Endothelial cell of umbilical vein (primary cell): Measurements from ENCODE around the gene FNDC3A. TPM values are rescaled to one million over a fixed set of nuclear protein-coding genes. Genes with fewer than 3 reads are reported as not detected.

Source experiments
- BruUV-seq: library from RNA; stranded (reverse); fragments of 400-500 nt; replicated peaks from 2 replicates; lab custom pipeline; 2021; lab: Mats Ljungman, UMichigan
- CTCF ChIA-PET: fragments of 300-600, 350-600 bp; sonication (Branson Sonifier 250); formaldehyde crosslinking; loops from one replicate; lab custom pipeline; 2021; ENCODE audit warnings: antibody characterized with exemption, inconsistent platforms; lab: Charles Lee
- POLR2A ChIA-PET: fragments of 300-600, 350-600 bp; sonication (Branson Sonifier 250); formaldehyde crosslinking; loops from one replicate; lab custom pipeline; 2021; ENCODE audit warnings: antibody characterized with exemption, inconsistent platforms; lab: Charles Lee
- DNase-seq: peaks from one replicate; pipeline ENCODE4 v3.0.0-alpha.2; 2011; ENCODE audit warnings: low read depth, low spot score
- FAIRE-seq: peaks from 2 replicates; lab custom pipeline; 2011; peaks lifted over from hg19 to GRCh38; lab: Jason Lieb, UNC
- H2AFZ ChIP-seq: 2 replicates; pipeline ENCODE4 v1.6.0; 2012; ENCODE audit warnings: low read depth, low read length, control low read depth, inconsistent platforms
- H3K27ac ChIP-seq: 2 replicates; pipeline ENCODE4 v1.5.1; 2011; ENCODE audit warnings: low read depth, mild to moderate bottlenecking, control low read depth, low read length, moderate library complexity; ENCODE audit not compliant: insufficient read depth
- H3K27me3 ChIP-seq, 2 experiments: 2 replicates each; pipeline versions ENCODE4 v1.6.0 to v1.6.1; 2011; ENCODE audit warnings: low read length in 2 of 2, mixed read lengths in 1 of 2; ENCODE audit not compliant: control insufficient read depth in 2 of 2, insufficient read depth in 2 of 2
- H3K36me3 ChIP-seq, 2 experiments: 2 replicates in 1 of 2; 3 replicates in 1 of 2; pipeline ENCODE4 v1.5.1; 2011; ENCODE audit warnings: low read length in 2 of 2, mild to moderate bottlenecking in 1 of 2, moderate library complexity in 1 of 2; ENCODE audit not compliant: control insufficient read depth in 2 of 2, insufficient read depth in 2 of 2; ENCODE audit errors: extremely low read depth in 1 of 2
- H3K4me1 ChIP-seq: 3 replicates; pipeline ENCODE4 v1.5.1; 2011; ENCODE audit warnings: mild to moderate bottlenecking, low read length; ENCODE audit not compliant: control insufficient read depth, insufficient read depth; ENCODE audit errors: extremely low read depth
- H3K4me2 ChIP-seq: 2 replicates; pipeline ENCODE4 v1.6.1; 2011; ENCODE audit warnings: low read length, control low read depth, mixed read lengths; ENCODE audit not compliant: insufficient read depth
- H3K4me3 ChIP-seq, 3 experiments: fragments of 200-600 bp in 1 of 3; sonication (generic), shearing (Covaris generic) in 1 of 3; replicated peaks in 1 of 3; 2 replicates each; pipeline ENCODE4 v1.5.1; 2011 to 2016; ENCODE audit warnings: control low read depth in 3 of 3, low read length in 3 of 3, mild to moderate bottlenecking in 2 of 3, inconsistent platforms in 1 of 3, low read depth in 1 of 3, moderate library complexity in 1 of 3; ENCODE audit not compliant: insufficient read depth in 1 of 3
- H3K79me2 ChIP-seq: 2 replicates; pipeline ENCODE4 v1.6.0; 2012; ENCODE audit warnings: low read length, inconsistent platforms; ENCODE audit not compliant: control insufficient read depth, insufficient read depth
- H3K9ac ChIP-seq: replicated peaks from 2 replicates; pipeline ENCODE3; 2011; ENCODE audit warnings: low read length, control low read depth; ENCODE audit not compliant: insufficient read depth; ENCODE audit errors: extremely low read depth
- H3K9me1 ChIP-seq: replicated peaks from 3 replicates; pipeline ENCODE4 v1.6.0; 2011; ENCODE audit warnings: mild to moderate bottlenecking, low read length; ENCODE audit not compliant: control insufficient read depth, insufficient read depth; ENCODE audit errors: extremely low read depth
- H3K9me3 ChIP-seq: replicated peaks from 2 replicates; pipeline ENCODE4 v1.5.1; 2012; ENCODE audit warnings: low read length, inconsistent platforms; ENCODE audit not compliant: control insufficient read depth, insufficient read depth
- H4K20me1 ChIP-seq: replicated peaks from 2 replicates; pipeline ENCODE3; 2011; ENCODE audit warnings: mild to moderate bottlenecking, low read length; ENCODE audit not compliant: control insufficient read depth, insufficient read depth; ENCODE audit errors: extremely low read depth
- EZH2 ChIP-seq: IDR thresholded peaks from 2 replicates; pipeline ENCODE4 v1.6.1; 2012; ENCODE audit warnings: borderline replicate concordance, low read depth, mild to moderate bottlenecking, moderate library complexity, low read length, inconsistent platforms; ENCODE audit not compliant: severe bottlenecking
- FOS ChIP-seq: IDR thresholded peaks from 2 replicates; pipeline ENCODE4 v1.6.1; 2011; ENCODE audit warnings: mild to moderate bottlenecking, low read length, moderate library complexity, borderline replicate concordance; ENCODE audit not compliant: insufficient read depth
- GATA2 ChIP-seq: IDR thresholded peaks from 2 replicates; pipeline ENCODE4 v1.7.0; 2011; ENCODE audit warnings: low read depth, mild to moderate bottlenecking, moderate library complexity, mixed read lengths, low read length; ENCODE audit not compliant: insufficient read length, insufficient read depth
- JUN ChIP-seq: IDR thresholded peaks from 2 replicates; pipeline ENCODE4 v1.6.1; 2011; ENCODE audit warnings: borderline replicate concordance, low read depth; ENCODE audit not compliant: insufficient read length, insufficient read depth
- MYC ChIP-seq: IDR thresholded peaks from one replicate; pipeline ENCODE4 v1.6.1; 2011; ENCODE audit warnings: mild to moderate bottlenecking, low read depth, low read length
- POLR2A ChIP-seq: IDR thresholded peaks from 2 replicates; pipeline ENCODE4 v1.6.1; 2012; ENCODE audit warnings: low read depth, mild to moderate bottlenecking, control low read depth, low read length
- POLR2AphosphoS5 ChIP-seq: IDR thresholded peaks from 2 replicates; pipeline ENCODE4 v1.6.1; 2012; ENCODE audit warnings: low read depth, mild to moderate bottlenecking, control low read depth, low read length, moderate library complexity; ENCODE audit not compliant: insufficient read depth
- dilution Hi-C: fragments of 300-500 bp; cut with MboI; formaldehyde crosslinking; loops from one replicate; pipeline ENCODE4 v1.15.0; 2019; ENCODE audit warnings: low sequenced_read_pairs; ENCODE audit not compliant: extremely low pct_ligation_motif_present
- intact Hi-C: fragments of 100-400 bp; cut with micrococcal nuclease; formaldehyde crosslinking; loops from one replicate; pipeline ENCODE4 v1.10.0; 2022
- polyA plus RNA-seq, 4 experiments: library from polyadenylated mRNA; depleted of rRNA in 3 of 4; stranded (reverse) in 3 of 4; unstranded in 1 of 4; fragments of >200 nt; gene quantifications; 2 replicates each; pipeline versions ENCODE4 v1.2.1 to v1.2.3, GENCODE V29; 2011 to 2012; ENCODE audit warnings: missing spikeins in 1 of 4
- total RNA-seq: library from RNA; stranded (reverse); gene quantifications from 2 replicates; pipeline ENCODE4 v1.2.3, GENCODE V29; 2021
- TF ChIP-seq, protein P1 (sequence below): IDR thresholded peaks from 2 replicates; pipeline ENCODE4 v1.6.1; 2011; ENCODE audit not compliant: insufficient read depth, insufficient read length
- TF ChIP-seq, protein P2 (sequence below), 2 donors: IDR thresholded peaks; 1 replicate in 1 of 2; 2 replicates in 1 of 2; pipeline ENCODE4 v1.5.1; 2011; ENCODE audit warnings: low read length in 2 of 2, mild to moderate bottlenecking in 2 of 2, moderate library complexity in 2 of 2, control low read depth in 1 of 2, inconsistent platforms in 1 of 2, low read depth in 1 of 2; ENCODE audit not compliant: insufficient read depth in 1 of 2; ENCODE audit errors: extremely low read depth in 1 of 2

The FNDC3A gene
- total and polyA plus RNA-seq, 2 donors (not counting 3 experiments of a cell fraction or from before 2014, with no cell fraction given), result 26.3 to 50.8 TPM

DNA sequence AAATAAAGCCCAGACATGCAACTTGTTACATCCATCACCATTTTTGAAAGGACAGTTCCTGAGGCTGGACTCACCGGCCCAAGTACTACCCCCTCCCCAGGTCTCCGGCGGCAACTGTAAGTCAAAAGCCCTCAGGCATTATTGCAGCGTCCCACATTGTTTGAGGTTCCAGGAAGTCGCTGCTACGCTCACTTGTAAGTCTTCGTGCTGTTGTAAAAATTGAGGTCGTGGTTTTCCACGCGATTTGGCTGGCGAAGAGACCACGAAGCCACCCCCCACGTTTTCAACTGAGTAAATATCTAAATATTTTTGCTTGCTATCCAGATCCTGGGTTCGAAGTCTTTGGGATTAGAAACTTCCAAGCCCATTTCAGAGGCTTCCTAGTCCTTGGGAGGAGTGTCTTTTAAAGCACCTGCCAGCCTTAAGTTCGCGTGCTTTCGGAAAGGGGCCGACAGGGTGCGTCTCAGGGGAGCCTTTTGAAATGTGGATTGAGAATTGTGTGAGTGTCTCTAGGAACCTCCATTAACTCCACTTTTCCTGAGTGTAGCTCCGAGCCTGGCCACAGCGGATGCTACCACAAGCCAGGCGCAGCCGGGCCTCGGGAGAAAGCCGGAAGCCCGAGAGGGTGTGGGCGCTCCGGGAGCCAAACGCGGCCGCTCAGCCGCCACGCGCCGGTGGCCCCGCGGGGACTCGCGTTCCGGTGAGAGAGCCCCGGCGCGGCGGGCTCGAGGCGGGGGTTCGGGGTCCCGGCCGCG, 434 bp upstream of the FNDC3A start:
- peak overlapping the region; percentile 31 to 93 (median 60) for H3K4me3 ChIP-seq
- TSS peak; percentile 69 for BruUV-seq
- no peaks in the 10 kb centered on the region for H3K9me1 ChIP-seq
- dilution Hi-C loops (no loop called here), intact Hi-C loops (loop anchor here (1.0 to 5.0 kb wide), 4 partner anchors 83 to 612 kb away; partner anchors contain the start of gene RCBTB1)
- H3K36me3 ChIP-seq, result no peaks in the 10 kb centered on the region
- FAIRE-seq, result peak; percentile 26
- POLR2A ChIA-PET, result no interaction called here
- peak overlapping the region; percentile 91 for H3K9ac ChIP-seq
- peak overlapping the region; percentile 83 for H3K27ac ChIP-seq
- H3K4me2 ChIP-seq, result peak overlapping the region; percentile 83
- peak overlapping the region; percentile 53 for H2AFZ ChIP-seq
- CTCF ChIA-PET, result interaction anchor here (1.0 to 1.5 kb wide), 4 partner anchors 10 to 306 kb away, joined by 3 to 5 read pairs (median 4); no protein-coding TSS in a partner anchor
- H3K79me2 ChIP-seq, result peaks cover 28% of the 10 kb centered on the region
- peaks cover 19% of the 10 kb centered on the region for H3K4me1 ChIP-seq
- no peaks in the 10 kb centered on the region for H3K27me3 ChIP-seq
- peak; percentile 69 for DNase-seq
- H3K9me3 ChIP-seq, result no peaks in the 10 kb centered on the region
- no peak for TF ChIP-seq JUN
- TF ChIP-seq, protein P1, sequence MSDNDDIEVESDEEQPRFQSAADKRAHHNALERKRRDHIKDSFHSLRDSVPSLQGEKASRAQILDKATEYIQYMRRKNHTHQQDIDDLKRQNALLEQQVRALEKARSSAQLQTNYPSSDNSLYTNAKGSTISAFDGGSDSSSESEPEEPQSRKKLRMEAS, result peak; percentile 4
- no peaks in the 10 kb centered on the region for H4K20me1 ChIP-seq

DNA sequence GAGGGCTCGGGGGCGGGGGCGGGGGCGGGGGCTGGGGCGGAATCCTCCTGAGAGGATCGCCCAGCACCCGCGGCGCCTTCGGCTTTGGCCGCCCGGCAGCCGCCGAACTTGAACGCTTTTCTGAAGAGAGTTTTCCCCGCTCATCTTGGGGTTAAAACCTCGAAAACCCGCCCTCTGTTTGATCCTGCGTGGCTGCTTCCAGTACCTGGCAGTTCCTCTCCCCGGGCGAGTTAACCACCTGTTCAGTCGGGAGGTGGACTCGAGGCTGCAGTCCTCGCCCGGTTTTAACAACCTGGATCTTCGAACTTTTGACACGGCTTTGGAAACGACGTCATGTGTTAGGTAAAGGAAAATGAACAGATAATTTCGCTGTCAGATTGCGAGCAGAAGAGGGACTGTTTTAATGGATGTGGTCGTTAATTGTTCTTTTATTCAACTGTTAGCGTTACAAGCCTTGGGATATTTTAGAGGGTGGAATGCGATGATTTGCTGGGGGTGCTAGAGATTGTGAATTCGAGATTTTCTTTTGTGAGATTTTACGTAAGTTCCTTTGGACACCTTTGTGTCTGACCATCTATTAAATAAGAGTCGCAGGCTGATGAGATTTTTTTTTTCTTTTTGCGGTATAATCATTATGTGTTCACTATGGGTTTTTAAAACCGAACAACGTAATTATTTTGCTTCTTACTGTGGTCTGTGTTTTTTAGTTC, 1.0 kb downstream of the FNDC3A start:
- DNase-seq, result peak; percentile 70
- peak overlapping the region; percentile 95 for H3K9ac ChIP-seq
- H2AFZ ChIP-seq, result peak overlapping the region; percentile 95
- ChIA-PET POLR2A (interaction anchor here (0.5 to 0.7 kb wide), 2 partner anchors 10 to 208 kb away, joined by 3 to 5 read pairs; no protein-coding TSS in a partner anchor), CTCF (interaction anchor here (1.2 to 1.5 kb wide), 4 partner anchors 85 to 397 kb away, joined by 3 to 5 read pairs (median 4); no protein-coding TSS in a partner anchor)
- peaks cover 19% of the 10 kb centered on the region for H3K4me1 ChIP-seq
- FAIRE-seq, result peak; percentile 42
- no peaks in the 10 kb centered on the region for H4K20me1 ChIP-seq
- peak overlapping the region; percentile 85 for H3K4me2 ChIP-seq
- H3K27ac ChIP-seq, result peak overlapping the region; percentile 87
- no peaks in the 10 kb centered on the region for H3K27me3 ChIP-seq
- H3K9me1 ChIP-seq, result no peaks in the 10 kb centered on the region
- TSS peak; percentile 54 for BruUV-seq
- H3K4me3 ChIP-seq, result peak overlapping the region; percentile 60 to 93 (median 86)
- H3K79me2 ChIP-seq, result peaks cover 35% of the 10 kb centered on the region
- dilution Hi-C loops (no loop called here), intact Hi-C loops (loop anchor here (1.0 to 5.0 kb wide), 4 partner anchors 122 to 611 kb away; partner anchors contain the start of gene RCBTB1)
- no peak for TF ChIP-seq EZH2
- TF ChIP-seq, protein P2, sequence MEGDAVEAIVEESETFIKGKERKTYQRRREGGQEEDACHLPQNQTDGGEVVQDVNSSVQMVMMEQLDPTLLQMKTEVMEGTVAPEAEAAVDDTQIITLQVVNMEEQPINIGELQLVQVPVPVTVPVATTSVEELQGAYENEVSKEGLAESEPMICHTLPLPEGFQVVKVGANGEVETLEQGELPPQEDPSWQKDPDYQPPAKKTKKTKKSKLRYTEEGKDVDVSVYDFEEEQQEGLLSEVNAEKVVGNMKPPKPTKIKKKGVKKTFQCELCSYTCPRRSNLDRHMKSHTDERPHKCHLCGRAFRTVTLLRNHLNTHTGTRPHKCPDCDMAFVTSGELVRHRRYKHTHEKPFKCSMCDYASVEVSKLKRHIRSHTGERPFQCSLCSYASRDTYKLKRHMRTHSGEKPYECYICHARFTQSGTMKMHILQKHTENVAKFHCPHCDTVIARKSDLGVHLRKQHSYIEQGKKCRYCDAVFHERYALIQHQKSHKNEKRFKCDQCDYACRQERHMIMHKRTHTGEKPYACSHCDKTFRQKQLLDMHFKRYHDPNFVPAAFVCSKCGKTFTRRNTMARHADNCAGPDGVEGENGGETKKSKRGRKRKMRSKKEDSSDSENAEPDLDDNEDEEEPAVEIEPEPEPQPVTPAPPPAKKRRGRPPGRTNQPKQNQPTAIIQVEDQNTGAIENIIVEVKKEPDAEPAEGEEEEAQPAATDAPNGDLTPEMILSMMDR (IDR thresholded peaks at IDR 0.05; ENCODE audit: extremely low read depth in 1 of 2, insufficient read depth in 1 of 2, low read depth in 1 of 2, low read length in 2 of 2), result no peak
- TF ChIP-seq GATA2, result no peak
- TF ChIP-seq POLR2AphosphoS5, result no peak
- no peak for TF ChIP-seq FOS
- TF ChIP-seq POLR2A, result no peak
- no peak for TF ChIP-seq JUN
- TF ChIP-seq, protein P1, result no peak
- no peak for TF ChIP-seq MYC
- no peaks in the 10 kb centered on the region for H3K36me3 ChIP-seq
- no peaks in the 10 kb centered on the region for H3K9me3 ChIP-seq
